Right cardiac atrium (tissue), 5 donors: Measurements from ENCODE around the gene SLC25A27. TPM values are rescaled to one million over a fixed set of nuclear protein-coding genes. Genes with fewer than 3 reads are reported as not detected.

Experiments
- ATAC-seq, 2 donors: fragments of 200-7000 bp; cut with Tn5 transposase; one replicate each; pipeline versions ENCODE4 v1.8.0 to v1.9.1; 2020; ENCODE audit warnings: moderate library complexity in 2 of 2, mild to moderate bottlenecking in 1 of 2
- DNase-seq, 3 donors: peaks; one replicate each; pipeline ENCODE4 v3.0.0-alpha.2; 2020
- H3K27ac ChIP-seq: one replicate; pipeline ENCODE4 v1.5.1; 2013; ENCODE audit warnings: mild to moderate bottlenecking, low read length, control low read depth, moderate library complexity
- H3K27me3 ChIP-seq: one replicate; pipeline ENCODE4 v1.6.1; 2013; ENCODE audit not compliant: control insufficient read depth, insufficient read depth
- H3K4me1 ChIP-seq: one replicate; pipeline ENCODE4 v1.6.1; 2013; ENCODE audit warnings: low read length; ENCODE audit not compliant: control insufficient read depth, insufficient read depth
- H3K4me3 ChIP-seq: one replicate; pipeline ENCODE4 v1.5.1; 2013; ENCODE audit warnings: low read length, control low read depth
- H3K9me3 ChIP-seq: one replicate; pipeline ENCODE4 v1.6.1; 2013; ENCODE audit warnings: low read length; ENCODE audit not compliant: control insufficient read depth
- WGBS: extraction: QIAGEN DNeasy Blood & Tissue Kit; methylation state at CpG from one replicate; pipeline ENCODE4 v1.1.7; 2013; 5-methylcytosine and 5-hydroxymethylcytosine counted together
- intact Hi-C, 4 donors: fragments of 100-400 bp; cut with DNase I; formaldehyde crosslinking; loops; one replicate each; pipeline versions ENCODE4 v1.11.0 to v1.14.0; 2022 to 2023
- polyA plus RNA-seq: library from polyadenylated mRNA; stranded (reverse); fragments of 200-250 nt; gene quantifications from one replicate; pipeline ENCODE4 v1.2.3, GENCODE V29; 2013
- total RNA-seq, 4 donors: library from RNA; stranded (reverse); fragmentation: NEBNext Ultra II Directional; extraction: Animal tissue kit (Norgen Biotek cat#: 25700); gene quantifications; one replicate each; pipeline ENCODE4 v1.2.1, GENCODE V29; 2021
- donor health status: healthy with polysubstance abuse.
- donor health status: DM: no; HTN: yes; CAD: no.
- donor health status: DM: no; HTN: no; CAD: no.
- donor health status: DM: no; HTN: yes; CAD: no; lungs with severe emphysema.
- donor health status: DM: yes; HTN: yes; CAD: no.

Gene SLC25A27
- total and polyA plus RNA-seq, 5 donors, result 15.5 to 19.9 (median 17.0) TPM

GRCh38 chr6:46684771-46685170 is 32.0 kb downstream of the SLC25A27 start:
- 55% methylated on average over 4 of the region's 4 CpGs for WGBS

GRCh38 chr6:46687619-46688097 is 34.9 kb downstream of the SLC25A27 start, which contains the start of gene TDRD6:
Gene TDRD6, plus strand, starts transcription at chr6:46687885. Its CDS starts 244 bp downstream, at chr6:46688129.
- DNase-seq (peak; percentile 8 to 63 (median 43)), ATAC-seq (peak in 1 of 2 donors; percentile 41)
- Histone ChIP-seq H3K27ac (no peak within 1 kb of the TSS), H3K27me3 (no peaks in the 10 kb centered on the region), H3K4me3 (no peak within 1 kb of the TSS), H3K4me1 (no peaks in the 10 kb centered on the region), H3K9me3 (no peaks in the 10 kb centered on the region)
- 88% methylated on average over 41 of the region's 41 CpGs for WGBS
- intact Hi-C loops, result no loop called here

More at GRCh38 chr6:46684771-46685170, 32.0 kb downstream of the SLC25A27 start:
- no peak for ATAC-seq
- H3K27ac ChIP-seq, result no peak overlapping the region
- H3K4me3 ChIP-seq, result no peak overlapping the region
- intact Hi-C loops, result no loop called here
- no peaks in the 10 kb centered on the region for H3K4me1 ChIP-seq
- H3K27me3 ChIP-seq, result no peaks in the 10 kb centered on the region
- no peak for DNase-seq
- H3K9me3 ChIP-seq, result no peaks in the 10 kb centered on the region

DNA sequence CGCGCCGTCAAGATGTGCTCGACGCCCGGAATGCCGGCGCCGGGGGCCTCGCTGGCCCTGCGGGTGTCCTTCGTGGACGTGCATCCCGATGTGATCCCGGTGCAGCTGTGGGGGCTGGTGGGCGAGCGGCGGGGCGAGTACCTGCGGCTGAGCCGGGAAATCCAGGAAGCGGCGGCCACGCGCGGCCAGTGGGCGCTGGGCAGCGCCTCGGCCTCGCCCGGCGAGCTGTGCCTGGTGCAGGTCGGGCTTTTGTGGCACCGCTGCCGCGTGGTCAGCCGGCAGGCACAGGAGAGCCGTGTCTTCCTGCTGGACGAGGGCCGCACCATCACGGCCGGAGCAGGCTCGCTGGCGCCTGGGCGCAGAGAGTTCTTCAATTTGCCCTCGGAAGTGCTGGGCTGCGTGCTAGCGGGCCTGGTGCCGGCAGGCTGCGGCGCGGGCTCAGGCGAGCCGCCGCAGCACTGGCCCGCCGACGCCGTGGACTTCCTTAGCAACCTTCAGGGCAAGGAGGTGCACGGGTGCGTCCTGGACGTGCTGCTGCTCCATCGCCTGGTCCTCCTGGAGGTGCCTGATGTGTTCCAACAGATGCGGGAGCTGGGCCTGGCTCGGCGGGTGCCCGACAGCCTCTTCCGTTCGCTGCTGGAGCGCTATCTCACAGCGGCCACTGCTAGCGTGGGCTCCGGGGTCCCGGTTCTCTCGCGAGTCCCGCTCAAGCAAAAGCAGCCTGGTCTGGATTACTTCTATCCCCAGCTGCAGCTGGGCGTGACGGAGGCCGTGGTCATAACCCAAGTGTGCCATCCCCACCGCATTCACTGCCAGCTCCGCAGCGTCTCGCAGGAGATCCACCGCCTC is 35.6 kb downstream of the SLC25A27 start:
- 93% methylated on average over 85 of the region's 85 CpGs for WGBS
- ATAC-seq, result peak; percentile 23 to 46

DNA sequence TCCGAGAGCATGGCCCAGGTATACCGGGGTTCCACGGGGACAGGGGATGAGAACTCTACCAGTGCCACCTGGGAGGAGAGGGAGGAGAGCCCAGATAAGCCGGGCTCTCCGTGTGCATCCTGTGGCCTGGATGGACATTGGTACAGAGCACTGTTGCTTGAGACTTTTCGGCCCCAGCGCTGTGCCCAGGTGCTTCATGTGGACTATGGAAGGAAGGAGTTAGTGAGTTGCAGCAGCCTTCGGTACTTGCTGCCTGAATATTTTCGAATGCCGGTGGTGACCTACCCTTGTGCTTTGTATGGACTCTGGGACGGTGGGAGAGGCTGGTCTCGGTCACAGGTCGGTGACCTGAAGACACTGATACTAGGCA is 36.2 kb downstream of the SLC25A27 start:
- no peaks in the 10 kb centered on the region for H3K27me3 ChIP-seq
- no peak for DNase-seq
- no peak overlapping the region for H3K4me3 ChIP-seq
- no peaks in the 10 kb centered on the region for H3K4me1 ChIP-seq
- intact Hi-C loops, result no loop called here
- WGBS, result 93% methylated on average over 13 of the region's 13 CpGs
- H3K9me3 ChIP-seq, result no peaks in the 10 kb centered on the region
- H3K27ac ChIP-seq, result no peak overlapping the region
- peak in 1 of 2 donors; percentile 26 for ATAC-seq

More for the DNA sequence above, 35.6 kb downstream of the SLC25A27 start:
- Histone ChIP-seq H3K4me3 (no peak overlapping the region), H3K9me3 (no peaks in the 10 kb centered on the region), H3K27ac (no peak overlapping the region), H3K27me3 (no peaks in the 10 kb centered on the region), H3K4me1 (no peaks in the 10 kb centered on the region)
- intact Hi-C loops, result no loop called here
- peak; percentile 15 to 48 (median 40) for DNase-seq

- H3K27ac ChIP-seq, result no peak overlapping the region
- H3K4me3 ChIP-seq, result no peak overlapping the region
- 83% methylated on average over 3 of the region's 3 CpGs for WGBS
- H3K4me1 ChIP-seq, result no peaks in the 10 kb centered on the region
- intact Hi-C loops, result no loop called here
- ATAC-seq, result peak in 1 of 2 donors; percentile 51
- H3K9me3 ChIP-seq, result no peaks in the 10 kb centered on the region
- no peaks in the 10 kb centered on the region for H3K27me3 ChIP-seq
- no peak for DNase-seq
Observed at GRCh38 chr6:46689657-46690056, 36.9 kb downstream of the SLC25A27 start.

DNA sequence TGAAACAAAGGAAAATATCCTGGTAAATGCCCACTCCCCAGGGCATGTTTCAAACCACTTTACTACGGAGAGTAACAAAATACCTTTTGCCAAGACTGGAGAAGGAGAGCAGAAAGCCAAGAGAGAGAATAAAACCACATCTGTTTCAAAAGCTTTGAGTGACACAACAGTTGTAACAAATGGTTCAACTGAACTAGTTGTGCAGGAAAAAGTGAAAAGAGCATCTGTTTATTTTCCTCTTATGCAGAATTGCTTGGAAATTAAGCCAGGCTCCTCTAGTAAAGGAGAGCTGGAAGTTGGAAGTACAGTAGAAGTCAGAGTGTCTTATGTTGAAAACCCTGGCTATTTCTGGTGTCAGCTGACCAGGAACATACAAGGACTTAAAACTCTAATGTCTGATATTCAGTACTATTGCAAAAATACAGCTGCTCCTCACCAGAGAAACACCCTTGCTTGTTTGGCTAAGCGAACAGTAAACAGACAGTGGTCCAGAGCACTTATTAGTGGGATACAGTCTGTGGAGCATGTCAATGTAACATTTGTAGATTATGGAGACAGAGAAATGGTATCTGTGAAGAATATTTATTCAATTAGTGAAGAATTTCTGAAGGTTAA is 37.5 kb downstream of the SLC25A27 start:
- no peak for DNase-seq
- intact Hi-C loops, result no loop called here
- H3K27me3 ChIP-seq, result no peaks in the 10 kb centered on the region
- no peaks in the 10 kb centered on the region for H3K4me1 ChIP-seq
- no peak for ATAC-seq
- H3K9me3 ChIP-seq, result no peaks in the 10 kb centered on the region
- WGBS, result 69% methylated on average over 2 of the region's 2 CpGs
- H3K4me3 ChIP-seq, result no peak overlapping the region
- H3K27ac ChIP-seq, result no peak overlapping the region

DNA sequence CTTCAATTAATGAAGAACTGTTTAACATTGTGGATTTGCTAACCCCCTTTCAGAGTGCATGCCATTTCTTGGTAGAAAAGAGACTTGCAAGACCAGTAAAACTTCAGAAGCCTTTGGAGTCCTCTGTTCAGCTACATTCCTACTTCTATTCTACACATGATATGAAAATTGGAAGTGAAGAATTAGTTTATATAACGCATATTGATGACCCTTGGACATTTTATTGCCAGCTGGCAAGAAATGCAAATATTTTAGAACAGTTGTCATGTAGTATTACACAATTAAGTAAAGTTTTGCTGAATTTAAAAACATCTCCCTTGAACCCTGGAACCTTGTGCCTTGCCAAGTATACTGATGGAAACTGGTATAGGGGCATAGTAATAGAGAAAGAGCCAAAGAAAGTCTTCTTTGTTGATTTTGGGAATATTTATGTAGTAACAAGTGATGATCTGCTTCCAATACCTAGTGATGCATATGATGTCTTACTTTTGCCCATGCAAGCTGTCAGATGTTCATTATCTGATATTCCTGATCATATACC is 38.2 kb downstream of the SLC25A27 start:
- WGBS, result 47% methylated on average over 1 of the region's 1 CpG
- no peaks in the 10 kb centered on the region for H3K4me1 ChIP-seq
- no peaks in the 10 kb centered on the region for H3K27me3 ChIP-seq
- intact Hi-C loops, result no loop called here
- no peak for DNase-seq
- H3K9me3 ChIP-seq, result no peaks in the 10 kb centered on the region
- no peak overlapping the region for H3K4me3 ChIP-seq
- no peak for ATAC-seq
- H3K27ac ChIP-seq, result no peak overlapping the region

- H3K4me3 ChIP-seq, result no peak overlapping the region
- H3K4me1 ChIP-seq, result no peaks in the 10 kb centered on the region
- intact Hi-C loops, result loop anchor here in 2 of 4 donors (10.0 kb wide), 2 partner anchors 75 to 85 kb away; no protein-coding TSS in a partner anchor
- WGBS, result 81% methylated on average over 1 of the region's 1 CpG
- ATAC-seq (no peak), DNase-seq (no peak)
- no peak overlapping the region for H3K27ac ChIP-seq
- H3K27me3 ChIP-seq, result no peaks in the 10 kb centered on the region
- H3K9me3 ChIP-seq, result no peaks in the 10 kb centered on the region
Observed at GRCh38 chr6:46699970-46700369, 47.2 kb downstream of the SLC25A27 start.

DNA sequence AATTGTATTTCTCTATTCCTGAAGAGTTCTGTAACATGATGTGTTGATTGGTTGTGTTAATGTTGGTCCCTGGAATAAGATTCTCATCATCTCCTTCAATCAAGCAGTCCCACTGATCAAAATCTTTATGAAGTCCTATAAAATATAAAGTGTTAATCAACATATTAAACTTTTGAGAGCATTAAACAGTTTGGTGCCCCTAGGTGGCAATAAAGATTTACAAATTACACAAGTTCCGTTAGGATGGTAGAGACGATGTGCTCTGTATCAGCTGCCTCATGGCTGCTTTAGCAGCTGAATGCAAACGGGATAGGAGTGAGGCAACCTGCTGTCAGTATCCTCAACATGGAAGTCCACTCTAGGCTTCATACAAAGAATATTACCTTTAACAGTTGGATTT is 51.8 kb downstream of the SLC25A27 start:
- Histone ChIP-seq H3K27ac (no peak overlapping the region), H3K4me3 (no peak overlapping the region), H3K27me3 (no peaks in the 10 kb centered on the region), H3K4me1 (no peaks in the 10 kb centered on the region), H3K9me3 (no peaks in the 10 kb centered on the region)
- DNase-seq, result no peak
- intact Hi-C loops, result loop anchor here in 2 of 4 donors (10.0 kb wide), 2 partner anchors 70 to 80 kb away; no protein-coding TSS in a partner anchor
- WGBS, result 3% methylated on average over 3 of the region's 3 CpGs
- ATAC-seq, result peak in 1 of 2 donors; percentile 64

DNA sequence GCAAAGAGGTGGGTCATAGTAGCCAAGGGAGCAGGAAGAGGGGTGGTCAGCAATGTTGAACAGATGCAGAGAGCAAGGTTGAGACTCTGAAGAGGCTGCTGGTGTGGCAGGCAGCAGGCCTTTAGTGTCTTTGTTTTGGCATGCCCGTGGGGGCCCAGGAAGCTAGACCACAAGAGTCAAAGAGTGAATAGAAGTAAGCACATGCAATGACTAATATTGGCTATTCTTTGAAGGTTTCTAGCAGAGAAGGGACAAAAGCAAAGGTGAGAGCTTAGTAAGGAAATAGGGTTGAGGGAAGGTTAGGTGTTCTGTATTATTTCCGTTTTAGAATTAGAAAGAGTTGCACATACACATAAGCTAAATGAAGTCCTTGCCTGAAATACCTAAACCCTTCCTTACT is 53.7 kb downstream of the SLC25A27 start:
- intact Hi-C loops, result loop anchor here in 2 of 4 donors (10.0 kb wide), 2 partner anchors 68 to 78 kb away; no protein-coding TSS in a partner anchor
- no peak for DNase-seq
- no peak for ATAC-seq
- Histone ChIP-seq H3K27me3 (no peaks in the 10 kb centered on the region), H3K4me1 (no peaks in the 10 kb centered on the region), H3K4me3 (no peak overlapping the region), H3K27ac (no peak overlapping the region), H3K9me3 (no peaks in the 10 kb centered on the region)
- 87% methylated on average over 2 of the region's 2 CpGs for WGBS

- WGBS, result 79% methylated on average over 1 of the region's 1 CpG
- Histone ChIP-seq H3K4me3 (no peak overlapping the region), H3K27me3 (no peaks in the 10 kb centered on the region), H3K9me3 (no peaks in the 10 kb centered on the region), H3K4me1 (no peaks in the 10 kb centered on the region), H3K27ac (no peak overlapping the region)
- no peak for ATAC-seq
- DNase-seq, result no peak
- intact Hi-C loops, result no loop called here
Observed at GRCh38 chr6:46711491-46711890, 58.7 kb downstream of the SLC25A27 start.
